ENCODE measurements around the gene PRAMEF14.
"Not testable (repeated sequence)": the region's sequence is repeated elsewhere in the genome, so short reads cannot be mapped to it uniquely, and the experiment has no call there.

PRAMEF14 gene, protein sequence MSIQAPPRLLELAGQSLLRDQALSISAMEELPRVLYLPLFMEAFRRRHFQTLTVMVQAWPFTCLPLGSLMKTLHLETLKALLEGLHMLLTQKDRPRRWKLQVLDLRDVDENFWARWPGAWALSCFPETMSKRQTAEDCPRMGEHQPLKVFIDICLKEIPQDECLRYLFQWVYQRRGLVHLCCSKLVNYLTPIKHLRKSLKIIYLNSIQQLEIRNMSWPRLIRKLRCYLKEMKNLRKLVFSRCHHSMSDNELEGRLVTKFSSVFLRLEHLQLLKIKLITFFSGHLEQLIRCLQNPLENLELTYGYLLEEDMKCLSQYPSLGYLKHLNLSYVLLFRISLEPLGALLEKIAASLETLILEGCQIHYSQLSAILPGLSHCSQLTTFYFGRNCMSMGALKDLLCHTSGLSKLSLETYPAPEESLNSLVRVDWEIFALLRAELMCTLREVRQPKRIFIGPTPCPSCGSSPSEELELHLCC

DNA sequence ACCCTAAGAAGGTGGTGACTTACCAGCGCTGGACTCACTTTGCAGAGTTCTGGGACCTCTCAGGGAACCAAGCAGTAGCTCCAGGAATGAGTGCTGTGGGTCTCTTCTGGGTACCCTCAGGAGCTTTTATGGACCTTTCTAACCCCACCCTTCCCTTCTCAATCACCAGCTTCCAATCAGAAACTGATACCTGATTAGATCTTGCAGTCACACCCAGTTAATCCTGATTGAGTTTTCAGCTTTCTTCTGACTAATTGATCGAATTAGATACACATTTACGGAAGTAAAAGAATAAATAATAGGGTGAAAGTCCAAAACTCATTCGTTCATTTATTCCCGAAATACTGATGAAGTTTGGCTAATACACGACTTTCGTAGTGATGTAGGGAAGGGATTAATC is at the start of gene PRAMEF14:
PRAMEF14 (minus strand) TSS at position 101 of the 400 bp plus-strand sequence. CDS start 1,820 bp downstream, outside the sequence.
- not testable (repeated sequence) for DNase-seq

DNA sequence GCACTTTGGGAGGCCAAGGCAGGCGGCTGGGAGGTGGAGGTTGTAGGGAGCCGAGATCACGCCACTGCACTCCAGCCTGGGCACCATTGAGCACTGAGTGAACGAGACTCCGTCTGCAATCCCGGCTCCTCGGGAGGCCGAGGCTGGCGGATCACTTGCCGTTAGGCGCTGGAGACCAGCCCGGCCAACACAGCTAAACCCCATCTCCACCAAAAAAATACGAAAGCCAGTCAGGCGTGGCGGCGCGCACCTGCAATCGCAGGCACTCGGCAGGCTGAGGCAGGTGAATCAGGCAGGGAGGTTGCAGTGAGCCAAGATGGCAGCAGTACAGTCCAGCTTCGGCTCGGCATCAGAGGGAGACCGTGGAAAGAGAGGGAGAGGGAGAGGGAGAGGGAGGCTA is 48.4 kb upstream of the PRAMEF14 start:
- DNase-seq: not testable (repeated sequence)

DNA sequence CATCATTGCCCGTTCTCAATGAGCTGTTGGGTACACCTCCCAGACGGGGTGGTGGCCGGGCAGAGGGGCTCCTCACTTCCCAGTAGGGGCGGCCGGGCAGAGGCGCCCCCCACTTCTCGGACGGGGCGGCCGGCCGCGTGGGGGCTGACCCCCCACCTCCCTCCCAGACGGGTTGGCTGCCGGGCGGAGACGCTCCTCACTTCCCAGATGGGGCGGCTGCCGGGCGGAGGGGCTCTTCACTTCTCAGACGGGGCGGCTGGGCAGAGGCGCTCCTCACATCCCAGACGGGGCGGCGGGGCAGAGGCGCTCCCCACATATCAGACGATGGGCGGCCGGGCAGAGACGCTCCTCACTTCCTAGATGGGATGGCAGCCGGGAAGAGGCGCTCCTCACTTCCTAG is 47.8 kb upstream of the PRAMEF14 start:
- DNase-seq: not testable (repeated sequence)

DNA sequence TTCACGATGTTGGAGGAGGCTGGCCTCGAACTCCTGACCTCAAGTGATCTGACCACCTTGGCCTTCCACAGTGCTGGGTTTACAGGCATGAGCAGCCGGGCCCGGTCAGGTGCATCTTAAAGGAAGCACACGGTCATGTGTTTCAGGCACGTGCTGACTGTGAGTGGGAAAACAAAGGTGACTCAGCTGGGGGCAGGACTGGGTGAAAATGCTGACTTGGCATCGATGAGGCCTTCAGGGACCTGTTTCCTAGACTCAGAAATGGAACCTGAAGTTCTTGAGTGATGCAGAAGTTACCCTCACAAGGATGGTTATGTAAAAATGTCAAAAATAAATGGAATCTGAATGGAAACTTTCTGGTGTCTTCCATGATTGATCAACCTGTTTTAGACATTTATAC is 46.1 kb upstream of the PRAMEF14 start:
- DNase-seq: not testable (repeated sequence)

DNA sequence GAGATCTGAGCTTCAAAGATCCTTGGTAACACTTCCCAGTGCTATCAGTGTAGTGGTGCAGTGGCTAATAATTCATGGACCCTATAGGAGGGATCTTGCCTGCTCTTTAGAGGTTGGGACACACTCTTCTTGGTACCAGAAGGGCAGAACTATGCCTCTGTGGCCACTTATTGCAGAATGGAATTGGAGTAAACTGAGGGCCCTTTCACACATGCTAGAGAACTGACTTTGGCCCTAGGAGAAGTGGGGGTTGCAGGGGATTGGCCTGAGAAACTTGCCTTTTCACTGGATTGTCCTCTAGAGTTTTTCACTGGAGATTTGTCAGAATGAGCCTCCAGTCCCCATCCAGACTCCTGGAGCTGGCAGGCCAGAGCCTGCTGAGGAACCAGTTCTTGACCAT is 42.4 kb upstream of the PRAMEF14 start, which contains the start of gene PRAMEF17:
PRAMEF17 (plus strand) TSS at position 301 of the 400 bp plus-strand sequence; CDS start at position 327, 26 bp downstream.
- DNase-seq: not testable (repeated sequence)

DNA sequence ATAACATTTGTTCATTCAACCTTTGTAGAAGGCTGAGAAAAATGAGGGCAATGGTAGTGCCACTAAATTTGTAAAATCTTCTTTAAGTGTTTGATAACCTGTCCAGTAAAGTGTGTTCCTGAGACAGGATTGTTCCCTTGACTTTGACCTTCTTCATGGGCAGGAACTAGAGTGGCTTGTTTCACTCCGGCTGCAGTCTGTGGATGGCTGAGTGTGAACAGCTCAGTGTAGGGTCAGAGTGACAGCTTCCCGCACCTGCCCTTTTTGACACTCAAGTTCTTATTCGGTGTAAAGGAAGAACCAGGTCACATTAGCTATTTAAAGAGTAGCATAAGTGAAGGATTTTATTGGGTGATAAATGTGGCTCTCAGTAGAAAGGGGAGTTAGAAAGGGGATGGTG is 33.4 kb upstream of the PRAMEF14 start:
- DNase-seq: not testable (repeated sequence)

DNA sequence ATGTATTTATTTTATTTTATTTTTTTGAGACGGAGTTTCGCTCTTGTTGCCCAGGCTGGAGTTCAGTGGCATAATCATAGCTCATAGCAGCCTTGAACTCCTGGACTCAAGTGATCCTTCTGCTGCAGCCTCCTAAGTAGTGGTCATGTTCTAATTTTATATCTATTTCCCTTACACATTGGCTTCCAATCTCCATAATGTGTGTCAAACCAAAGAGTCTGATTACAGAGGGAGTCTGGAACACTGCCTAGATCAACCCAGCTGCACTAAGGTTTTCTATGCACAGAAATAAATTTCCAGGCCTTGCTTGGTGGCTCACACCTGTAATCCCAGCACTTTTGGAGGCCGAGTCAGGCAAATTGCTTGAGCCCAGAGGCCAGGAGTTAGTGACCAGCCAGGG is 32.0 kb upstream of the PRAMEF14 start:
- DNase-seq: not testable (repeated sequence)

DNA sequence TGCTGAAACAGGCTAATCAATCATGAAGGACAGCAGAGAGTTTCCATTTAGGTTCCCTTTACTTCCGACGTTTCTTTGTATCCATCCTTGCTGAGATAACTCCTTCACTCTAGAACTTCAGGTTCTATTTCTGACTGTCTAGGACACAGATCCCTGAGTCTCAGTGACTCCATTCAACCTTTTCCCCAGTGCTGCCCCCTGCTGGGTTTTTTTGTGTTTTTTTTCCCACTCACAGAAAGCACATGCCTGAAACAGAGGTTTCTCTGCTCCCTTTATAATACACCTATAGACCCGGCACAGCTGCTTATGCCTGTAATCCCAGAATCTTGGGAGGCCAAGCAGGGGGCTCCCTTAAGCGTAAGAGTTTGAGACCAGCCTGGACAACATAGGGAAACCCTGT is 21.6 kb upstream of the PRAMEF14 start:
- DNase-seq: not testable (repeated sequence)

DNA sequence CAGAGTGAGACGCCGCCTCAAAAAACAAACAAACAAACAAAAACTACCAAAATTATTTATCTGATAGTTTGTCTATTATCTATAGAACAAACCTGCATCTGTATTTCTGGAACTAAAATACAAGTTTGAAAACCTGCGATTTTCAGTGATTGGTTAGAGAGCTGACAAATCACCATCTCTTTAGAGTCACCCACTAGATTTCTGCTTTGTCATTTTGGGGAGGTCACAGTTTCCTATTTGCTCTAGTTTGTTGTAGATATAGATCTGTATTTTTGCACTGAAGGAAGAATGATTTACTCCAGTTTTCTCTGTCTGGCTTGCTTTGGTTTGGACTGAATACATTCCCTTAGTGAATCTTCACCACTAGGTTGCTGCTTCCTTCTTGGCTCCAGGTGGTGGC is 19.6 kb upstream of the PRAMEF14 start:
- not testable (repeated sequence) for DNase-seq

DNA sequence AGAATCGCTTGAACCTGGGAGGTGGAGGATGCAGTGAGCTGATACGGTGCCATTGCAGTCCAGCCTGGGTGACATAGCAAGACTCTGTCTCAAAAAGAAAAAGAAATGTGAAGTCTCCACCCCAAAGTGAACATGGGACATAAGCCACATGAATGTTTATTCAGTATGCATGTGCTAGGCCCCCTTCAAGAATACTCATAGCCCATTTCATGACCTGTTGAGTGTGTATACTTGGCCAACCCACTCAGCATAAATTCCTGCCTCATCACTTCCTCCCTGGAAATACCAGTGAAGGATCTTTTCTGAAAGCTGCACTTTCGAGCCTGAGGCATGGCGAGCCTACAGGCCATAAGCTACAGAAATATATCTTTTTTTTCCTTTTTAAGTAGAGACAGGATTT is 18.0 kb upstream of the PRAMEF14 start:
- not testable (repeated sequence) for DNase-seq

DNA sequence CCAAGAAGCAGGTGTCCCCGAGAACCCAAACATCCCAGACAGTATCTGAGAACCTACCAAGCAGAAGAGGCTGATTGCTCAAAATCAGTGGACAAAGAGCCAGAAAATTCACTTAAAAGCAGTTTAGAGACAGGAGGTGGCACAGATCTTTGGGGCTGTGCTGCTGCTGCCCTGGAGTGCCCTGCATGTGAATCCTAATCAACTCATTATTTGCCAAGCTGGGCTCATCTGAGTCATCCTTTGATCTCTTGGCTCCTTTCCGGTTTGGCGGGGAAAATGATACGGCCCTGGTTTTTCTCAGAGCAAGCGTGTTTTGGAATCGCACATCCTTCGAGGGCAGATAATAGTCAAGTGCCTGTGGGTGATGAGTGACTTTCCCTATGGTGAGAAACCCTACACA is 15.4 kb upstream of the PRAMEF14 start:
- not testable (repeated sequence) for DNase-seq

DNA sequence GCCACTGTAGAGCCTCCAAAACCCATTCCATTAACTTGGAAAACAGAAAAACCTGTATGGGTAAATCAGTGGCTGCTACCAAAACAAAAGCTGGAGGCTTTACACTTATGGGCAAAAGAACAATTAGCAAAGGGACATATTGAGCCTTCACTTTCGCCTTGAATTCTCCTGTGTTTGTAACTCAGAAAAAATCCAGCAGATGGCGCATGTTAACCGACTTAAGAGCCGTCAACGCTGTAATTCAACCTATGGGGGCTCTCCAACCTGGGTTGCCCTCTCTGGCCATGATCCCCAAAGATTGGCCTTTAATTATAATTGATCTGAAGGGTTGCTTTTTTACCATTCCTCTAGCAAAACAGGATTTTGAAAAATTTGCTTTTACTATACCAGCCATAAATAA is 9.8 kb upstream of the PRAMEF14 start:
- peak; percentile 40 for DNase-seq

DNA sequence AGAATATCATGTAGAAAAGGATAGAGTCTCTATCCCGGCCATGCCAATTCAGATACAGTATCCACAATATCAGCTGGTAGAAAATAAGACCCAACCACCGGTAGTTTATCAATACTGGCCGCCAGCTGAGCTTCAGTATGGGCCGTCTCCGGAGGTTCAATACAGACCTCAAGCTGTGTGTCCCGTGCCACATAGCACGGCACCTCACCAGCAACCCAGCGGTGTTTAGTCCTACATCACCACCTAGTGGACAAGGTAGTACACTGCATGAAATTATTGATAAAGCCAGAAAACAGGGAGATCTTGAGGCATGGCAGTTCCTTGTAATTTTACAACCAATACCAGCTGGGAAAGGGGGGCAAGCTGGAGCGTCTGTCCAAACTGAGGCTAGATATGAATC is 7.5 kb upstream of the PRAMEF14 start:
- not testable (repeated sequence) for DNase-seq

DNA sequence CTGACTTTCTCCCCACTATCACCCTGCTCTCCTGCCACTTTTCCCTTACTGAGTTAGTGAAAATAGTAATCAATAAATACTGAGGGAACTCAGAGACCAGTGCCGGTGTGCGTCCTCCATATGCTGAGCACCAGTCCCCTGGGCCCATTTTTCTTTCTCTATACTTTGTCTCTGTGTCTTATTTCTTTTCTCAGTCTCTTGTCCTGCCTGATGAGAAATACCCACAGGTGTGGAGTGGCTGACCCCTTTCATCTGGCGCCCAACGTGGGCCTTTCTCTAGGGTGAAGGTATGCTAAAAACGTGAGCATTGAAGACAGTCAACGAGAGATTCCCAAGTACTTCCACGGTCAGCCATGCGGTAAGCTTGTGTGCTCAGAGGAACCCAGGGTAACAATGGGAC is 6.5 kb upstream of the PRAMEF14 start:
- DNase-seq: not testable (repeated sequence)

DNA sequence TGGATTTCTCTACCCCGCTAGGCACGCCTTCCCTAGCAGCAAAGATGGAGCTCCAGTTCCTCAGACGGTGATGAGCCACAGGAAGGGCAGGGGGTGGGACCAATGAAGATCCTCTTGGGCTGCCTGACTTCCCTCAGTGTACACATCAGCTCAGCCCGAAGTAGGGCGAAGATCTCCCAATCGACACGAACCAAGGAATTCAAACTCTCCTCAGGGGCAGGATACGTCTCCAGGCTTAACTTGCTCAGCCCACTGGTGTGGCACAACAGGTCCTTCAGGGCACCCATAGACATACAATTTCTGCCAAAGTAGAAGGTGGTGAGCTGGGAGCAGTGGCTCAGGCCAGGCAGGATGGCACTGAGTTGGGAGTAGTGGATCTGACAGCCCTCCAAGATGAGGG is 4.4 kb downstream of the PRAMEF14 start:
- DNase-seq: not testable (repeated sequence)

DNA sequence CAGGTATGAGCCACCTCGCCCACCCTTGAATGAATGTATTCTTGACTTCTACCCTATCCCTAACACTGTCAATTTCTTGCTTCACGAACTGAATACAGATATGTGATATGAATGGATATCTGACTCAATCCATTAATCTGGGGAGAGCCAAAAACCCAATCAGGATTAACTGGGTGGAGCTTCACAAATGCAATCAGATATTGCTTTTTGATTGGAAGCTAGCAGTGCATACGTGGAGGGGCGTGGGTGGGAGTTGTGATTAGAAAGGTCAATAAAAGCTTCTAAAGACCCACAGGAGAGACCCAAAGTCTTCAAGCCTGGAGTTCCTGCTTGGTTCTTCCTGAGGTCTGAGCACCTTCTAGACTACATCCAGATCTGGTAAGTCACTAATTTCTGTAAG is 31.7 kb downstream of the PRAMEF14 start, which contains the start of gene PRAMEF15:
PRAMEF15 (plus strand) TSS at position 301 of the 400 bp plus-strand sequence. CDS start 2,827 bp downstream, outside the sequence.
- not testable (repeated sequence) for DNase-seq

DNA sequence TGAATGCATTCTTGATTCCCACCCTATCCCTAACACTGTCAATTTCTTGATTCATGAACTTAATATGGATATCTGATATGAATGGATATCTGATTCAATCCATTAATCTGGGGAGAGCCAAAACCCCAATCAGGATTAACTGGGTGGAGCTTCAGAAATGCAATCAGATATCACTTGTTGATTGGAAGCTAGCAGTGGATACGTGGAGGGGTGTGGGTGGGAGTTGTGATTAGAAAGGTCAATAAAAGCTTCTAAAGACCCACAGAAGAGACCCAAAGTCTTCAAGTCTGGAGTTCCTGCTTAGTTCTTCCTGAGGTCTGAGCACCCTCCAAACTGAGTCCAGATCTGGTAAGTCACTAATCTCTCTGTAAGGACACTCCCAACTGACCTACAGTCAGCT is 43.7 kb downstream of the PRAMEF14 start, which contains the start of gene PRAMEF33:
PRAMEF33 (plus strand) TSS at position 301 of the 400 bp plus-strand sequence. CDS start 2,416 bp downstream, outside the sequence.
- DNase-seq: not testable (repeated sequence)

DNA sequence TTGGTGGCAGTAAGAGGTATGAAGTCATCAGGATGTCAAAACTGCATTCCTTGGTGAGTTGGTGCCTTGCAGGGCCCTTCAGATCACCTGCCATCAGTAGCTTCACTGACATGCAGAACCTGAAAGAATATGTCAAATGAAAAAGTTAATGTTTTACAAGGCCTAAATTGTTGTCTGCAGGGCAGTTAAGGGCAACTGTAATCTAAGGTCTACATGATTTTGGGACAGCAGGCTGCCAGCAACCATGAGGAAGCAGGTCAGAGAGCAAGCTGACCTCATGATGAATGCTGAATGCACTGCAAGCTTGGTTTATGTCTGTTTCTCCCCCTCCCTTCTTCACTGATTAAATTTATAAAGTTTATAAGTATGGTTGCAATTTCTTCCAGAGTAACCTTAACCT is 44.7 kb downstream of the PRAMEF14 start:
- DNase-seq: not testable (repeated sequence)

DNA sequence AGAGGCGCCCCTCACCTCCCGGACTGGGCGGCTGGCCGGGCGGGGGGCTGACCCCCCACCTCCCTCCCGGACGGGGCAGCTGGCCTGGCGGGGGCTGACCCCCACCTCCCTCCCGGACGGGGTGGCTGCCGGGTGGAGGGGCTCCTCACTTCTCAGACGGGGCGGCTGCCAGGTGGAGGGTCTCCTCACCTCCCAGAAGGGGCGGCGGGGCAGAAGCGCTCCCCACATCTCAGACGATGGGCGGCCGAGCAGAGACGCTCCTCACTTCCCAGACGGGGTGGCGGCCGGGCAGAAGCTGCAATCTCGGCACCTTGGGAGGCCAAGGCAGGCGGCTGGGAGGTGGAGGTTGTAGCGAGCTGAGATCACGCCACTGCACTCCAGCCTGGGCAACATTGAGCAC is 48.2 kb downstream of the PRAMEF14 start:
- not testable (repeated sequence) for DNase-seq

DNA sequence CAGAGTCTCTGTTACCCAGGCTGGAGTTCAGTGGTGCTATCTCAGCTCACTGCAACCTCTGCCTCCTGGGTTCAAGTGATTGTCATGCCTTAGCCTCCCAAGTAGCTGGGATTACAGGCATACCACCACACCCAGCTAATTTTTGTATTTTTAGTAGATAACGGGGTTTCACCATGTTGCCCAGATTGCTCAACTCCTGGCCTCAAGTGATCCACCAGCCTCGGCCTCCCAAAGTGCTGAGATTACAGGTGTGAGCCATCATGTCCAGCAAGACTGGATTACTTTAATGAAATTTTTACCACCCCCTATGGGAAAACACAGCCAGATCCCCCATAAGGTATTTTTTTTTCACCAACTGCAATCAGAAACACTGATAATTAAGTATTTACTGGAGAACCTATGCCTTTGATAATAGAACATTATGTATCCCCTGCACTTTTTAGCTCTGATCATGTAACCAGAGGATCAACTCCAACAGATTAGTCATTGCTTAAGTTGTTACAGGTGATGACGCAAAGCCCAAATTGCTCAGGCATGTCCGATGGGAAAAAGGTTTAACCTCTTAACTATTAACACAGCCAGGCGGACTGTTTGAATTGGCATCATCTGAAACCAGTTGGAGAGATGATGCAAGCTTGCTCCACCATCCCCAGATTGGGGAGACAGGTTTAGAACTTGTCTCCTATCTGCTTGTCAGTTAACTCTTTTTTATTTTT is 49.6 kb downstream of the PRAMEF14 start:
- DNase-seq: not testable (repeated sequence)
